KMS-11 (cell line): ENCODE measurements around the gene GAGE2A.
"Not testable (repeated sequence)": the region's sequence is repeated elsewhere in the genome, so short reads cannot be mapped to it uniquely, and the experiment has no call there.

Experiments used
- H2AFZ ChIP-seq: fragments of 200-600 bp; sonication (generic); 2 replicates; pipeline ENCODE4 v1.6.1; 2016; ENCODE audit warnings: antibody characterized with exemption, mixed run types, low read depth
- H3K27ac ChIP-seq: fragments of 200-600 bp; sonication (generic); 2 replicates; pipeline ENCODE4 v1.6.1; 2016; ENCODE audit warnings: mild to moderate bottlenecking, mixed run types
- H3K27me3 ChIP-seq: fragments of 200-600 bp; sonication (generic); 2 replicates; pipeline ENCODE4 v1.6.1; 2017; ENCODE audit warnings: mild to moderate bottlenecking, low read depth, mixed run types, moderate library complexity; ENCODE audit not compliant: insufficient read depth
- H3K36me3 ChIP-seq: fragments of 200-600 bp; sonication (generic); 2 replicates; pipeline ENCODE4 v1.6.1; 2017; ENCODE audit warnings: mild to moderate bottlenecking, mixed run types; ENCODE audit not compliant: insufficient read depth
- H3K4me1 ChIP-seq: fragments of 200-600 bp; sonication (generic); 2 replicates; pipeline ENCODE4 v1.6.1; 2016; ENCODE audit warnings: mild to moderate bottlenecking, low read depth, mixed run types; ENCODE audit not compliant: poor library complexity, severe bottlenecking
- H3K4me2 ChIP-seq: fragments of 200-600 bp; sonication (generic); 2 replicates; pipeline ENCODE4 v1.7.0; 2016; ENCODE audit warnings: mild to moderate bottlenecking, mixed run types
- H3K4me3 ChIP-seq: fragments of 200-600 bp; sonication (generic); IDR thresholded peaks from 2 replicates; pipeline ENCODE4 v1.6.1; 2017; ENCODE audit warnings: low read depth, low read length, mixed read lengths; ENCODE audit not compliant: insufficient read depth
- H3K79me2 ChIP-seq: fragments of 200-600 bp; sonication (generic); 2 replicates; pipeline ENCODE4 v1.6.1; 2016; ENCODE audit warnings: low read depth, mixed run types; ENCODE audit not compliant: insufficient read depth
- H3K9ac ChIP-seq: fragments of 200-600 bp; sonication (generic); 2 replicates; pipeline ENCODE4 v1.6.1; 2016; ENCODE audit warnings: mild to moderate bottlenecking, mixed run types
- H4K20me1 ChIP-seq: fragments of 200-600 bp; sonication (generic); 2 replicates; pipeline ENCODE4 v1.6.1; 2016; ENCODE audit warnings: mild to moderate bottlenecking, mixed run types; ENCODE audit not compliant: insufficient read depth
- TF ChIP-seq, protein P1 (sequence below): fragments of 200-600 bp; sonication (generic); conservative IDR thresholded peaks from 2 replicates; pipeline ENCODE4 v1.6.1; 2017; ENCODE audit warnings: low read depth, mild to moderate bottlenecking, antibody characterized with exemption, low read length, moderate library complexity, mixed read lengths

The GAGE2A gene

DNA sequence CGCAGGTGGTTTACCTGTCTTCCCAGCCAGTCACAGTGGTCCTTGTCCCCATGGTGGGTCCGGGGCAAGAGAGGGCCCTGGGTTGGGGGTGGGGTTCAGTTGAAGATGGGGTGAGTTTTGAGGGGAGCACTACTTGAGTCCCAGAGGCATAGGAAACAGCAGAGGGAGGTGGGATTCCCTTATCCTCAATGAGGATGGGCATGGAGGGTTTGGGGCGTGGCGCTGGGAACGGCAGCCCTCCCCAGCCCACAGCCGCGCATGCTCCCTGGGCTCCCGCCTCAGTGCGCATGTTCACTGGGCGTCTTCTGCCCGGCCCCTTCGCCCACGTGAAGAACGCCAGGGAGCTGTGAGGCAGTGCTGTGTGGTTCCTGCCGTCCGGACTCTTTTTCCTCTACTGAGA, 9.4 kb downstream of the GAGE2A start, which contains the start of gene GAGE1:
Gene GAGE1, plus strand, starts transcription at position 301 of the 400 bp plus-strand sequence. CDS start 1,155 bp downstream, outside the sequence.
- H3K4me1 ChIP-seq, H3K79me2 ChIP-seq, H2AFZ ChIP-seq, H3K4me3 ChIP-seq, H3K9ac ChIP-seq, H3K36me3 ChIP-seq, H3K4me2 ChIP-seq, H3K27me3 ChIP-seq, H4K20me1 ChIP-seq, H3K27ac ChIP-seq: not testable (repeated sequence)

DNA sequence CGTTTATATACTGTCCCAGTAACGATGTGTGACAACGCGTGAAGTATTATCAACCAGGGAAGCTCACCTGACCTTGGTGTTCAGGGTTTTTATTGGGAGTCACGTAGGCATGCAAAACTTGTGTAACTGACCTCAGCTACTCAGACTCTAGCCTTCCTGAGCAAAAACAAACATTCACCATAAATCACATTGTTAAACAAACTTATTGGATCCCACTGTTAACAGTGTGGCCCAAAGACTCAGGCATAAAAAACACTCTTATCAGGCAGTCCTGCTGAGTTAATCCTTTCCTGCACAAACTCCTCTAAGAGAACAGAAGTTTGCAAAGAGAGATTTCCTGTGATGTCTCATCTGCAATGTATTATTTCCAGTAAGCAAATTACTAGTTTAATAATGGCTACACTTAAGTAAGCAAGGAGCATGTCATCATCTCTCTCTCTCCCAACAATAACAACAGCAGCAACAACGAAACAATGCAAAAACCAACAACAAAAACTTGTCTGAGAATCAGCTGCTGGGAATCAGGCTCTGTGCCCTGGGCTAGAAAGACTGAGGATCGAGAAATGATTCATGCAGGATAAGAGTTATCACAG, 21.5 kb downstream of the GAGE2A start:
- TF ChIP-seq, protein P1, sequence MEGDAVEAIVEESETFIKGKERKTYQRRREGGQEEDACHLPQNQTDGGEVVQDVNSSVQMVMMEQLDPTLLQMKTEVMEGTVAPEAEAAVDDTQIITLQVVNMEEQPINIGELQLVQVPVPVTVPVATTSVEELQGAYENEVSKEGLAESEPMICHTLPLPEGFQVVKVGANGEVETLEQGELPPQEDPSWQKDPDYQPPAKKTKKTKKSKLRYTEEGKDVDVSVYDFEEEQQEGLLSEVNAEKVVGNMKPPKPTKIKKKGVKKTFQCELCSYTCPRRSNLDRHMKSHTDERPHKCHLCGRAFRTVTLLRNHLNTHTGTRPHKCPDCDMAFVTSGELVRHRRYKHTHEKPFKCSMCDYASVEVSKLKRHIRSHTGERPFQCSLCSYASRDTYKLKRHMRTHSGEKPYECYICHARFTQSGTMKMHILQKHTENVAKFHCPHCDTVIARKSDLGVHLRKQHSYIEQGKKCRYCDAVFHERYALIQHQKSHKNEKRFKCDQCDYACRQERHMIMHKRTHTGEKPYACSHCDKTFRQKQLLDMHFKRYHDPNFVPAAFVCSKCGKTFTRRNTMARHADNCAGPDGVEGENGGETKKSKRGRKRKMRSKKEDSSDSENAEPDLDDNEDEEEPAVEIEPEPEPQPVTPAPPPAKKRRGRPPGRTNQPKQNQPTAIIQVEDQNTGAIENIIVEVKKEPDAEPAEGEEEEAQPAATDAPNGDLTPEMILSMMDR, result no peak
- Histone ChIP-seq H4K20me1 (no peaks in the 10 kb centered on the region), H3K27ac (no peak overlapping the region), H3K9ac (no peak overlapping the region), H3K4me1 (no peaks in the 10 kb centered on the region), H3K79me2 (no peaks in the 10 kb centered on the region), H3K4me2 (no peak overlapping the region), H3K27me3 (no peaks in the 10 kb centered on the region), H2AFZ (no peak overlapping the region), H3K4me3 (no peak overlapping the region), H3K36me3 (no peaks in the 10 kb centered on the region)

GRCh38 chrX:49618574-49618973, 29.3 kb downstream of the GAGE2A start:
- no peaks in the 10 kb centered on the region for H3K27me3 ChIP-seq
- no peaks in the 10 kb centered on the region for H4K20me1 ChIP-seq
- no peak overlapping the region for H2AFZ ChIP-seq
- no peak overlapping the region for H3K4me3 ChIP-seq
- no peak overlapping the region for H3K4me2 ChIP-seq
- no peaks in the 10 kb centered on the region for H3K36me3 ChIP-seq
- TF ChIP-seq, protein P1, result no peak
- no peak overlapping the region for H3K9ac ChIP-seq
- no peak overlapping the region for H3K27ac ChIP-seq
- no peaks in the 10 kb centered on the region for H3K79me2 ChIP-seq
- H3K4me1 ChIP-seq, result no peaks in the 10 kb centered on the region

GRCh38 chrX:49627086-49627777, 37.9 kb downstream of the GAGE2A start:
- Histone ChIP-seq H3K9ac (no peak overlapping the region), H3K4me2 (no peak overlapping the region), H3K79me2 (no peaks in the 10 kb centered on the region), H2AFZ (no peak overlapping the region), H4K20me1 (no peaks in the 10 kb centered on the region), H3K4me3 (no peak overlapping the region), H3K36me3 (no peaks in the 10 kb centered on the region), H3K4me1 (no peaks in the 10 kb centered on the region), H3K27ac (no peak overlapping the region), H3K27me3 (no peaks in the 10 kb centered on the region)
- TF ChIP-seq, protein P1, result peak; percentile 47
